Measurements from ENCODE around the gene EEF2KMT.
"Not testable (repeated sequence)": the region's sequence is repeated elsewhere in the genome, so short reads cannot be mapped to it uniquely, and the experiment has no call there.

GRCh38 chr16:5088086-5088790 lies 9.4 kb downstream of the EEF2KMT start:
- TF ChIP-seq CTCF (conservative IDR thresholded peaks at IDR 0.05 in 1 of 2, IDR thresholded peaks at IDR 0.05 in 1 of 2; ENCODE audit: low read depth in 1 of 2, low read length in 2 of 2); EZH2 (IDR thresholded peaks at IDR 0.05; ENCODE audit: low read length, missing control alignments): not testable (repeated sequence)

Measured in fibroblast of lung (primary cell).